VCaP (cell line): ENCODE data around the gene FADS6.

ENCODE experiments used
- H3K27ac ChIP-seq: fragments of 450-650 bp; 2 replicates; pipeline ENCODE4 v1.5.1; 2017
- TF ChIP-seq, protein P1 (sequence below): fragments of 450-650 bp; conservative IDR thresholded peaks from 2 replicates; pipeline ENCODE4 v1.5.1; 2017; ENCODE audit warnings: mild to moderate bottlenecking, moderate library complexity

FADS6 gene

DNA sequence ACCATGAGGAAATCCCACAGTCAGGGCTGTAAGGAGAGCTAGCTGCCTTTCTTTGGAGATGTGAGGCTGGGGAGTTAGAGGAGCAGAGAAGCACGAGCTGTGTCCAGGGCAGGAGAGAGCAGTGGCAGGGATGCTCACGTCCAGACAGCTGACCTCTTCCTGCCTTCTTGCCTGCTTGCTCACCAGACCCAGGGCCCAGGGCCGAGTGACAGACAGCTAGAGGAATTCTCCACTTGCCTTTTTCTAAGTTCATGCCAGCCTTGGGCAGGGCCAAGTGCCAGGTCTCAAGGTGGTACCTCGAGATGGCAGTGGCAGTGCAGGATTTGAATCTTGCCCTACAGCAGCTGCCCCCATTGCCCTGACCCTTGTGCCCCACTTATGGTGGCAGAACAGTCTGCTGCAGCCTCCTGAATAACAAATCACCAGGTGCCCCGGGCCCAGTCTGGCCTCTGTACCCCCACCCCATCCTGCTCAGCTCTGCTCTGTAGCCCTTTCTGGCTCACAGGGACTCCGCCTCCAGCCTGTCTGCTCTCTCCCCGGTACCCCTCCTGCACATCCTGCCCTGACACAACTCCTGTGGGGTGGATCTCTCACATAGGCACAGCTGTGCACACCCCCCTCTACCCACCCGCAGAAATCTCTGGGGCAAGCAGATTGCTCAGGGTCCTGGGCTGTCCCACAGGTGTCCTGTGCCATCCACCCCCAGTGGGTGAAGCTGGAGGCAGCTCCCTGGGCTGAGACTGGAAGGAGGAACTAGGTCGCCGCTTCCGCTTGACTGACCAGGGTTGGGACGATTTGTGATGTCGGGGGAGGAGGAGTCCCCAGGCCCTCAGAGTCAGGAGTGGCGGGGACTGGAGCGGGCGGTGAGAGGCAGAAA, 59.7 kb downstream of the FADS6 start:
- TF ChIP-seq, protein P1, sequence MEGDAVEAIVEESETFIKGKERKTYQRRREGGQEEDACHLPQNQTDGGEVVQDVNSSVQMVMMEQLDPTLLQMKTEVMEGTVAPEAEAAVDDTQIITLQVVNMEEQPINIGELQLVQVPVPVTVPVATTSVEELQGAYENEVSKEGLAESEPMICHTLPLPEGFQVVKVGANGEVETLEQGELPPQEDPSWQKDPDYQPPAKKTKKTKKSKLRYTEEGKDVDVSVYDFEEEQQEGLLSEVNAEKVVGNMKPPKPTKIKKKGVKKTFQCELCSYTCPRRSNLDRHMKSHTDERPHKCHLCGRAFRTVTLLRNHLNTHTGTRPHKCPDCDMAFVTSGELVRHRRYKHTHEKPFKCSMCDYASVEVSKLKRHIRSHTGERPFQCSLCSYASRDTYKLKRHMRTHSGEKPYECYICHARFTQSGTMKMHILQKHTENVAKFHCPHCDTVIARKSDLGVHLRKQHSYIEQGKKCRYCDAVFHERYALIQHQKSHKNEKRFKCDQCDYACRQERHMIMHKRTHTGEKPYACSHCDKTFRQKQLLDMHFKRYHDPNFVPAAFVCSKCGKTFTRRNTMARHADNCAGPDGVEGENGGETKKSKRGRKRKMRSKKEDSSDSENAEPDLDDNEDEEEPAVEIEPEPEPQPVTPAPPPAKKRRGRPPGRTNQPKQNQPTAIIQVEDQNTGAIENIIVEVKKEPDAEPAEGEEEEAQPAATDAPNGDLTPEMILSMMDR: no peak

DNA sequence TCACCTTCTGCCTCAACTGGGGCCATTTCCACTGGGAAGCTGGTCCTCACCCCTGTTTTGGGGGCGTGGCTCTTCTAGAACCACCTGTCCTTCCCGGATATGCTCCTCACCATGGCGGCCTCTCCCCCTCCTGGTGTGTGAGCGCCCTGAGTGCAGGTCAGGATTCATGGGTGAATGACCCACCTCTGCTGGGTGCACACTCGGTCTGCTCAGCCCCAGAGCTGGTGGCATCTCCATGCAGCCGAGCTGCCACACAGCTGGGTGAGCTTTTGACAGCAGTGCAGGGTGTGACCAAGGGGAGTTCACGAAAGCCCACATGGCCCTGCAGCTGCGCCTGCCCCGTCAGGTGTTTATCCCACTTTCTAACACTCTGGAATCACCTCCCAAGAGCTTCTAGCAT, 61.0 kb downstream of the FADS6 start:
- no peak overlapping the region for H3K27ac ChIP-seq
- TF ChIP-seq, protein P1: no peak

More for the DNA sequence above, 59.7 kb downstream of the FADS6 start:
- H3K27ac ChIP-seq: no peak overlapping the region

GRCh38 chr17:74831444-74832146, 61.8 kb downstream of the FADS6 start:
- TF ChIP-seq, protein P1: no peak
- H3K27ac ChIP-seq: no peak overlapping the region

- H3K27ac ChIP-seq: no peak overlapping the region
- TF ChIP-seq, protein P1: no peak
Observed at GRCh38 chr17:74830861-74831260, 62.6 kb downstream of the FADS6 start.

- TF ChIP-seq, protein P1: no peak
- H3K27ac ChIP-seq: no peak overlapping the region
Observed at GRCh38 chr17:74827800-74828199, 65.6 kb downstream of the FADS6 start.
